ENCODE results near the gene DLG3. TPM values are rescaled to one million over a fixed set of nuclear protein-coding genes. Genes with fewer than 3 reads are reported as not detected.

Gene DLG3
- total and polyA plus RNA-seq, 2 of the 8 experiments (the other 6 are each of a cell fraction or from before 2014, with no cell fraction given): 29.2 to 63.8 TPM

DNA sequence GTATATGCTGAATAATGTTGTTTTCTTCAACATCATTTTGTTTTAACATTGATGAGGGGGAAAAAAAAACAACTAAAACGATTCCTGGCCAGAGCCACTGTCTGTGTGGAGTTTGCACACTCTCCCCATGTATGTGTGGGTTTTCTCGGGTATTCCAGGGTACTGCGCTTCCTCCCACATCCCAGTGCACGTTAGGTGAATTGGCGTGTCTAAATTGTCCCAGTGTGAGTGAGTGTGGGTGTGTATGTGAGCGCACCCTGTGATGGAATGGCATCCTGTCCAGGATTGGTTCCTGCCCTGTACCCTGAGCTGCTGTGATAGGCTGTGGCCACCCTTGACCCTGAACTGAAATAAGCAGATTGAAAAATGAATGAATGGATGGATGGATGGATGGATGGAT is 2.4 kb upstream of the DLG3 start:
- H3K36me3 ChIP-seq (ENCODE audit: control insufficient read depth in 2 of 4, insufficient read depth in 4 of 4, low read length in 3 of 4): no peaks in the 10 kb centered on the region
- no peak overlapping the region for H3K14ac ChIP-seq (ENCODE audit: insufficient read length)
- H2BK15ac ChIP-seq (ENCODE audit: low read length): no peak overlapping the region
- H3K4ac ChIP-seq (replicated peaks; ENCODE audit: insufficient read length, low read depth, low read length): no peak overlapping the region
- H2BK20ac ChIP-seq (ENCODE audit: low read length): no peak overlapping the region
- H3K23me2 ChIP-seq (ENCODE audit: low read depth, low read length): no peaks in the 10 kb centered on the region; the same call in 1 of the 2 replicates
- no peaks in the 10 kb centered on the region for H3K79me1 ChIP-seq (ENCODE audit: low read depth, low read length)
- no peak overlapping the region for H3K9ac ChIP-seq (replicated peaks in 1 of 4; ENCODE audit: extremely low read depth in 1 of 4, low read depth in 3 of 4, low read length in 3 of 4)
- H3K56ac ChIP-seq (replicated peaks; ENCODE audit: insufficient read length, low read depth, low read length): no peak overlapping the region
- no peak overlapping the region for H2AK5ac ChIP-seq (ENCODE audit: low read depth, low read length)
- H4K5ac ChIP-seq (ENCODE audit: insufficient read length, low read depth, low read length): no peak overlapping the region
- no peak overlapping the region for H2BK12ac ChIP-seq (ENCODE audit: low read depth, low read length)
- no peak overlapping the region for H4K8ac ChIP-seq (ENCODE audit: extremely low read depth, insufficient read depth, low read length)
- CTCF ChIA-PET (ENCODE audit: partially characterized antibody): interaction anchor here (0.5 to 2.4 kb wide), 2 partner anchors 10 to 386 kb away, joined by 3 to 10 read pairs; no protein-coding TSS in a partner anchor
- H3K18ac ChIP-seq (ENCODE audit: extremely low read depth, low read length): no peak overlapping the region
- no peaks in the 10 kb centered on the region; a peak in 1 of 7 replicates for H3K4me1 ChIP-seq (replicated peaks in 1 of 4; ENCODE audit: control insufficient read depth in 3 of 4, insufficient read depth in 4 of 4, low read length in 3 of 4)
- no peak overlapping the region for H4K91ac ChIP-seq (replicated peaks; ENCODE audit: insufficient read length, low read length)
- no peak for DNase-seq (ENCODE audit: low read depth in 1 of 2, low spot score in 2 of 2)
- no peaks in the 10 kb centered on the region for H3K9me3 ChIP-seq (ENCODE audit: insufficient read depth in 2 of 2, low read depth in 1 of 2, low read length in 1 of 2)
- no peak overlapping the region for H2AFZ ChIP-seq (ENCODE audit: low read length)
- H3K27me3 ChIP-seq (replicated peaks in 1 of 4; ENCODE audit: control insufficient read depth in 3 of 4, extremely low read depth in 1 of 4, insufficient read depth in 3 of 4, low read length in 3 of 4): peaks cover 0 to 12% (median 10%) of the 10 kb centered on the region in 4 experiments; a peak in 4 of 7 replicates
- no peaks in the 10 kb centered on the region for H4K20me1 ChIP-seq (replicated peaks in 1 of 2; ENCODE audit: control insufficient read depth in 1 of 2, insufficient read depth in 2 of 2, low read length in 2 of 2)
- no peaks in the 10 kb centered on the region for H3K79me2 ChIP-seq (ENCODE audit: control insufficient read depth in 1 of 2, insufficient read depth in 2 of 2, low read length in 2 of 2)
- H3K4me2 ChIP-seq (ENCODE audit: insufficient read depth in 1 of 2, low read depth in 2 of 2, low read length in 2 of 2): no peak overlapping the region
- no peak overlapping the region for H3K4me3 ChIP-seq (ENCODE audit: extremely low read depth in 1 of 4, insufficient read depth in 2 of 4, low read depth in 3 of 4, low read length in 4 of 4)
- no peak overlapping the region for H2BK120ac ChIP-seq (replicated peaks; ENCODE audit: low read depth, low read length)
- FAIRE-seq: no peak
- 86% methylated on average over 5 of the region's 6 CpGs; no CpG with 5 or more reads in 1 of the 2 experiments for WGBS, 2 experiments (ENCODE audit: extremely low coverage in 1 of 2, insufficient coverage in 1 of 2, insufficient read length in 1 of 2, insufficient replicate concordance in 2 of 2, low coverage in 1 of 2, low lambda C conversion rate in 2 of 2, missing lambda C conversion rate in 1 of 2)
- H3K27ac ChIP-seq (ENCODE audit: low read depth, low read length): no peak overlapping the region
- no peak for TF ChIP-seq EZH2 (IDR thresholded peaks at IDR 0.05; ENCODE audit: low read depth, low read length, severe bottlenecking)
- TF ChIP-seq HDAC6 (IDR thresholded peaks at IDR 0.05; ENCODE audit: low read depth, low read length): no peak
- TF ChIP-seq KDM5A (IDR thresholded peaks at IDR 0.05; ENCODE audit: low read length): no peak
- no peak overlapping the region for H2BK5ac ChIP-seq (ENCODE audit: low read depth, low read length)
- POLR2A ChIA-PET (ENCODE audit: partially characterized antibody): interaction anchor here (1.0 to 1.3 kb wide), 2 partner anchors 8 to 19 kb away, joined by 3 to 4 read pairs; partner anchors contain the start of gene GDPD2
- no peak overlapping the region for H3K23ac ChIP-seq (ENCODE audit: insufficient read length)
